HepG2 (cell line): ENCODE results near the gene ANKRD10. TPM values are rescaled to one million over a fixed set of nuclear protein-coding genes. Genes with fewer than 3 reads are reported as not detected.
A peak's percentile ranks its signal among the peaks of the same experiment; 100 is the strongest.

Source experiments
- AHDC1 ChIP-seq: sonication (generic); formaldehyde crosslinking; IDR thresholded peaks from 2 replicates; pipeline ENCODE4 v1.5.1; 2020; ENCODE audit warnings: mild to moderate bottlenecking, missing genetic modification reagents, borderline replicate concordance
- DDIT3 ChIP-seq: sonication (generic); formaldehyde crosslinking; IDR thresholded peaks from 2 replicates; pipeline ENCODE4 v1.4.0; 2020; ENCODE audit warnings: mild to moderate bottlenecking, missing genetic modification reagents
- MEF2D ChIP-seq: sonication (generic); formaldehyde crosslinking; IDR thresholded peaks from 2 replicates; pipeline ENCODE4 v1.5.1; 2020; ENCODE audit warnings: mild to moderate bottlenecking, missing genetic modification reagents
- MLXIP ChIP-seq: sonication (generic); formaldehyde crosslinking; IDR thresholded peaks from 2 replicates; pipeline ENCODE4 v1.9.0; 2021; ENCODE audit warnings: missing genetic modification reagents, borderline replicate concordance
- NFYB ChIP-seq: sonication (generic); formaldehyde crosslinking; IDR thresholded peaks from 2 replicates; pipeline ENCODE4 v1.4.0; 2020; ENCODE audit warnings: missing genetic modification reagents
- NONO ChIP-seq, 2 experiments: fragments of 450-650 bp in 1 of 2; sonication (generic) in 1 of 2; formaldehyde crosslinking in 1 of 2; IDR thresholded peaks in 1 of 2; conservative IDR thresholded peaks in 1 of 2; 2 replicates each; pipeline versions ENCODE4 v1.6.1 to v1.8.0; 2017 to 2022; ENCODE audit warnings: mild to moderate bottlenecking in 1 of 2, missing genetic modification reagents in 1 of 2, moderate library complexity in 1 of 2
- POGZ ChIP-seq: sonication (generic); formaldehyde crosslinking; IDR thresholded peaks from 2 replicates; pipeline ENCODE4 v1.4.0; 2020; ENCODE audit warnings: mild to moderate bottlenecking, missing genetic modification reagents
- RBAK ChIP-seq: sonication (generic); formaldehyde crosslinking; IDR thresholded peaks from 2 replicates; pipeline ENCODE4 v1.5.1; 2020; ENCODE audit warnings: mild to moderate bottlenecking, missing genetic modification reagents
- RFXANK ChIP-seq: IDR thresholded peaks from 2 replicates; pipeline ENCODE4 v1.6.1; 2016
- SMAD1 ChIP-seq: sonication (generic); formaldehyde crosslinking; IDR thresholded peaks from 2 replicates; pipeline ENCODE4 v1.4.0; 2020; ENCODE audit warnings: missing genetic modification reagents, low read depth, mild to moderate bottlenecking, borderline replicate concordance
- SNAPC2 ChIP-seq: sonication (generic); formaldehyde crosslinking; IDR thresholded peaks from 2 replicates; pipeline ENCODE4 v1.8.1; 2022; ENCODE audit warnings: mild to moderate bottlenecking, missing genetic modification reagents
- SOX6 ChIP-seq, 2 experiments: fragments of 450-650 bp in 1 of 2; sonication (generic) in 1 of 2; formaldehyde crosslinking in 1 of 2; IDR thresholded peaks; 2 replicates each; pipeline versions ENCODE4 v1.4.0 to v1.6.1; 2017 to 2020; ENCODE audit warnings: antibody characterized with exemption in 1 of 2, mild to moderate bottlenecking in 1 of 2, missing genetic modification reagents in 1 of 2
- ZEB1 ChIP-seq: IDR thresholded peaks from 2 replicates; pipeline ENCODE4 v1.6.1; 2012; ENCODE audit warnings: mild to moderate bottlenecking, low read depth, inconsistent platforms; ENCODE audit not compliant: insufficient replicate concordance
- ZFP90 ChIP-seq: sonication (generic); formaldehyde crosslinking; IDR thresholded peaks from 2 replicates; pipeline ENCODE4 v1.8.0; 2022; ENCODE audit warnings: missing genetic modification reagents, mild to moderate bottlenecking, inconsistent platforms, borderline replicate concordance
- ZMAT3 ChIP-seq: sonication (generic); formaldehyde crosslinking; conservative IDR thresholded peaks from 2 replicates; pipeline ENCODE4 v1.7.0; 2021; ENCODE audit warnings: missing genetic modification reagents
- ZNF260 ChIP-seq: sonication (generic); formaldehyde crosslinking; IDR thresholded peaks from 2 replicates; pipeline ENCODE4 v1.4.0; 2020; ENCODE audit warnings: missing genetic modification reagents, low read depth, mild to moderate bottlenecking, borderline replicate concordance
- ZNF543 ChIP-seq: sonication (generic); formaldehyde crosslinking; IDR thresholded peaks from 2 replicates; pipeline ENCODE4 v1.4.0; 2020; ENCODE audit warnings: mild to moderate bottlenecking, missing genetic modification reagents
- ZNF619 ChIP-seq: sonication (generic); formaldehyde crosslinking; IDR thresholded peaks from 2 replicates; pipeline ENCODE4 v1.4.0; 2020; ENCODE audit warnings: mild to moderate bottlenecking, missing genetic modification reagents
- ZNF629 ChIP-seq: sonication (generic); formaldehyde crosslinking; conservative IDR thresholded peaks from 2 replicates; pipeline ENCODE4 v1.5.0; 2020; ENCODE audit warnings: missing genetic modification reagents
- ZNF678 ChIP-seq: sonication (generic); formaldehyde crosslinking; IDR thresholded peaks from 2 replicates; pipeline ENCODE4 v1.4.0; 2020; ENCODE audit warnings: mild to moderate bottlenecking, missing genetic modification reagents
- ZNF7 ChIP-seq: IDR thresholded peaks from 2 replicates; pipeline ENCODE4 v1.6.1; 2016; ENCODE audit warnings: missing biosample characterization, missing genetic modification reagents
- ZNF792 ChIP-seq: IDR thresholded peaks from 2 replicates; pipeline ENCODE4 v1.6.1; 2016
- polyA plus RNA-seq, 8 experiments: library from polyadenylated mRNA; depleted of rRNA in 3 of 8; stranded (reverse) in 7 of 8; unstranded in 1 of 8; fragments of >200 nt; fragmentation: Illumina TruSeq in 4 of 8; extraction: Trizol in 4 of 8; gene quantifications; 2 replicates each; pipeline versions ENCODE4 v1.2.1 to v1.2.3, GENCODE V29; 2011 to 2016; ENCODE audit warnings: low read depth in 4 of 8, missing spikeins in 1 of 8, mixed read lengths in 1 of 8; ENCODE audit not compliant: insufficient read depth in 1 of 8
- total RNA-seq, 5 experiments: library from RNA; depleted of rRNA; stranded (reverse); fragments of >200 nt; fragmentation: Illumina TruSeq; extraction: Trizol; gene quantifications; 2 replicates each; pipeline ENCODE4 v1.2.3, GENCODE V29; 2016; ENCODE audit warnings: low read depth in 1 of 5

ANKRD10 gene
- total and polyA plus RNA-seq, 2 of the 13 experiments (the other 11 are each of a cell fraction or from before 2014, with no cell fraction given) = 108 to 115 TPM

DNA sequence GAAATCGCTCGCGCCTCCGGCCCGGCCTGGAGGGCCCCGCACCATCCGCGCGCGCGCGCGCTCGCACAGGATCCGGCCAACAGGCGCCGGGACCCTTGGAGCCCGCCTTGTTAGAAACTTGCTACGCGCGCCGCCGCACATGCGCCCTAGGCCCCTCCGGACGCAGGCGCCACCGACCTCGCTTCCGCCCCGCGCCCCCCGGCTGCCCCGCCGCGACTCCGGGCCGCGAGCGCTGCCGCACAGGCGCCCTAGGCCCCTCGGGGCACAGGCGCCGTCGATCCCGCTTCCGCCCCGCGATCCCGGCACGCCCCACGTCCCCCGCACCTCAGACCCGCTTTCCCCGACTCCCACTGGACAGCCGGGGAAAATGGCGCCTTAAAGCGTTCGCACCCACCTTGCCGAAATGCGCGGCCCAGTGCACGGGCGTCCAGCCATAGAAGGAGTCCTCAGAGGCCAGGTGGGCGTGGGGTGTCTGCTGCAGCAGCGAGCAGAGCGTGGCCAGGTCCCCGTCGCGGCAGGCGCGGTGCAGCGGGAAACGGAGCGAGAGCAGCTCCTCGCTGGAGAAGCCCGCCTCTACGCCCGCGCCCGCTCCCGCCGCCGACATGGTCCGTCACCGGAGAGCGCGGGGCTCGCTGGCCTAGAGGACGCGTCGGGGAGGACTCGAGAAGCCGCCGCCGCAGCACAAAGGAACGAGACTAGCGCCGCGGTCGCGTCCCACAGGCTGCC, 375 bp downstream of the ANKRD10 start (continued):
- no peak for TF ChIP-seq ZNF619 (CRISPR knock-in tag)
- no peak for TF ChIP-seq SOX6 (IDR thresholded peaks at IDR 0.05)
- peak; percentile 47 for TF ChIP-seq SOX6 (CRISPR knock-in tag; IDR thresholded peaks at IDR 0.05)
- TF ChIP-seq NONO (IDR thresholded peaks at IDR 0.05) = no peak
- peak; percentile 82 for TF ChIP-seq NONO (CRISPR knock-in tag; conservative IDR thresholded peaks at IDR 0.05)
- no peak for TF ChIP-seq SNAPC2 (CRISPR knock-in tag)
- TF ChIP-seq MLXIP (CRISPR knock-in tag) = no peak
- no peak for TF ChIP-seq DDIT3 (CRISPR knock-in tag)
- TF ChIP-seq RFXANK (CRISPR knock-in tag) = no peak
- TF ChIP-seq NFYB (CRISPR knock-in tag) = 0 out of 2 replicates have a peak, but pooled peaks have one; percentile 7
- peak; percentile 22; the same call in 1 of the 2 replicates for TF ChIP-seq ZMAT3 (CRISPR knock-in tag)
- no peak for TF ChIP-seq AHDC1 (CRISPR knock-in tag)
- 0 out of 2 replicates have a peak, but pooled peaks have one; percentile 30 for TF ChIP-seq ZNF629
- peak; percentile 22; the same call in 1 of the 2 replicates for TF ChIP-seq ZNF678 (CRISPR knock-in tag)
- no peak for TF ChIP-seq ZNF543
- TF ChIP-seq ZEB1 = no peak
- TF ChIP-seq POGZ (CRISPR knock-in tag) = no peak
- TF ChIP-seq RBAK (CRISPR knock-in tag) = no peak
- no peak; the same call in 1 of the 2 replicates for TF ChIP-seq MEF2D (CRISPR knock-in tag)
- no peak for TF ChIP-seq ZNF260
- no peak for TF ChIP-seq SMAD1 (CRISPR knock-in tag)
- TF ChIP-seq ZNF792 (CRISPR knock-in tag) = no peak
- TF ChIP-seq ZFP90 = peak; percentile 79
- TF ChIP-seq ZNF7 (CRISPR knock-in tag) = no peak
